ENCODE measurements around the gene AGPAT2.

- TF ChIP-seq CTCF (IDR thresholded peaks at IDR 0.05), result no peak
- no peak for TF ChIP-seq EZH2 (IDR thresholded peaks at IDR 0.05; ENCODE audit: borderline replicate concordance, insufficient read depth, low read depth, low read length, poor library complexity, severe bottlenecking)
These were observed 31.0 kb downstream of the AGPAT2 start for GRCh38 chr9:136656183-136656738.

All from B cell (primary cell).